MCF 10A (cell line): ENCODE results near the gene VAMP8. TPM values are rescaled to one million over a fixed set of nuclear protein-coding genes. Genes with fewer than 3 reads are reported as not detected.

Experiments
- BruUV-seq: library from RNA; stranded (reverse); fragments of 400-500 nt; replicated peaks from 2 replicates; lab custom pipeline; 2021; lab: Mats Ljungman, UMichigan
- CTCF ChIA-PET: fragments of 300-600 bp; sonication (Branson Sonifier 250); formaldehyde crosslinking; extraction: SDS; loops from one replicate; lab custom pipeline; 2021; ENCODE audit warnings: antibody characterized with exemption, inconsistent platforms; lab: Yijun Ruan, JAX
- POLR2A ChIA-PET: fragments of 300-600, 350-650 bp; sonication (Branson Sonifier 250); formaldehyde crosslinking; extraction: SDS; loops from one replicate; lab custom pipeline; 2020; ENCODE audit warnings: antibody characterized with exemption, inconsistent platforms; lab: Yijun Ruan, JAX
- DNase-seq: peaks from one replicate; pipeline ENCODE4 v3.0.0-alpha.2; 2018; ENCODE audit not compliant: unreplicated experiment
- H3K27ac Mint-ChIP-seq: one replicate; pipeline ENCODE4 v1.8.0; 2022; ENCODE audit warnings: mild to moderate bottlenecking, low read depth, mixed read lengths; ENCODE audit not compliant: unreplicated experiment
- H3K27me3 Mint-ChIP-seq: one replicate; pipeline ENCODE4 v1.8.0; 2022; ENCODE audit warnings: mixed read lengths; ENCODE audit not compliant: insufficient read depth, unreplicated experiment
- H3K36me3 Mint-ChIP-seq: one replicate; pipeline ENCODE4 v1.8.0; 2022; ENCODE audit warnings: mild to moderate bottlenecking, moderate library complexity, mixed read lengths; ENCODE audit not compliant: insufficient read depth, unreplicated experiment
- H3K4me1 Mint-ChIP-seq: one replicate; pipeline ENCODE4 v1.8.0; 2022; ENCODE audit warnings: mixed read lengths; ENCODE audit not compliant: insufficient read depth, unreplicated experiment
- H3K4me3 Mint-ChIP-seq: one replicate; pipeline ENCODE4 v1.8.0; 2022; ENCODE audit warnings: mild to moderate bottlenecking, moderate library complexity, mixed read lengths; ENCODE audit not compliant: unreplicated experiment
- H3K9me3 Mint-ChIP-seq: one replicate; pipeline ENCODE4 v1.8.0; 2022; ENCODE audit warnings: mixed read lengths; ENCODE audit not compliant: unreplicated experiment
- intact Hi-C: fragments of 100-400 bp; cut with micrococcal nuclease; formaldehyde crosslinking; loops from 2 replicates; pipeline ENCODE4 v1.14.1; 2022
- total RNA-seq: library from RNA; stranded (reverse); gene quantifications from 2 replicates; pipeline ENCODE4 v1.2.3, GENCODE V29; 2022
- TF ChIP-seq, protein P1 (sequence below): fragments of 200-600 bp; IDR thresholded peaks from one replicate; pipeline ENCODE4 v1.8.0; 2022; ENCODE audit warnings: antibody characterized with exemption, mild to moderate bottlenecking; ENCODE audit not compliant: unreplicated experiment

Gene VAMP8
- total RNA-seq, 1 experiment from 2014 or later = 56.0 TPM

GRCh38 chr2:85604568-85605339, 27.4 kb downstream of the VAMP8 start:
- Mint-ChIP-seq H3K9me3 (no peaks in the 10 kb centered on the region), H3K27me3 (no peaks in the 10 kb centered on the region), H3K36me3 (peaks cover 46% of the 10 kb centered on the region), H3K27ac (no peak overlapping the region), H3K4me3 (peak overlapping the region; percentile 79), H3K4me1 (peaks cover 12% of the 10 kb centered on the region)
- BruUV-seq = no TSS peak
- POLR2A ChIA-PET = interaction anchor here (0.7 to 6.1 kb wide), 16 partner anchors 10 to 317 kb away, joined by 3 to 67 read pairs (median 4); partner anchors contain the start of genes ELMOD3, MAT2A, RETSAT and RNF181
- TF ChIP-seq, protein P1, sequence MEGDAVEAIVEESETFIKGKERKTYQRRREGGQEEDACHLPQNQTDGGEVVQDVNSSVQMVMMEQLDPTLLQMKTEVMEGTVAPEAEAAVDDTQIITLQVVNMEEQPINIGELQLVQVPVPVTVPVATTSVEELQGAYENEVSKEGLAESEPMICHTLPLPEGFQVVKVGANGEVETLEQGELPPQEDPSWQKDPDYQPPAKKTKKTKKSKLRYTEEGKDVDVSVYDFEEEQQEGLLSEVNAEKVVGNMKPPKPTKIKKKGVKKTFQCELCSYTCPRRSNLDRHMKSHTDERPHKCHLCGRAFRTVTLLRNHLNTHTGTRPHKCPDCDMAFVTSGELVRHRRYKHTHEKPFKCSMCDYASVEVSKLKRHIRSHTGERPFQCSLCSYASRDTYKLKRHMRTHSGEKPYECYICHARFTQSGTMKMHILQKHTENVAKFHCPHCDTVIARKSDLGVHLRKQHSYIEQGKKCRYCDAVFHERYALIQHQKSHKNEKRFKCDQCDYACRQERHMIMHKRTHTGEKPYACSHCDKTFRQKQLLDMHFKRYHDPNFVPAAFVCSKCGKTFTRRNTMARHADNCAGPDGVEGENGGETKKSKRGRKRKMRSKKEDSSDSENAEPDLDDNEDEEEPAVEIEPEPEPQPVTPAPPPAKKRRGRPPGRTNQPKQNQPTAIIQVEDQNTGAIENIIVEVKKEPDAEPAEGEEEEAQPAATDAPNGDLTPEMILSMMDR = no peak
- CTCF ChIA-PET = interaction anchor here (0.6 to 2.2 kb wide), 10 partner anchors 10 to 507 kb away, joined by 3 to 10 read pairs (median 4); partner anchors contain the start of genes RNF181 and USP39
- intact Hi-C loops = loop anchor here (5.0 kb wide), 2 partner anchors 42 to 182 kb away; partner anchors contain the start of gene GGCX
- no peak for DNase-seq

DNA sequence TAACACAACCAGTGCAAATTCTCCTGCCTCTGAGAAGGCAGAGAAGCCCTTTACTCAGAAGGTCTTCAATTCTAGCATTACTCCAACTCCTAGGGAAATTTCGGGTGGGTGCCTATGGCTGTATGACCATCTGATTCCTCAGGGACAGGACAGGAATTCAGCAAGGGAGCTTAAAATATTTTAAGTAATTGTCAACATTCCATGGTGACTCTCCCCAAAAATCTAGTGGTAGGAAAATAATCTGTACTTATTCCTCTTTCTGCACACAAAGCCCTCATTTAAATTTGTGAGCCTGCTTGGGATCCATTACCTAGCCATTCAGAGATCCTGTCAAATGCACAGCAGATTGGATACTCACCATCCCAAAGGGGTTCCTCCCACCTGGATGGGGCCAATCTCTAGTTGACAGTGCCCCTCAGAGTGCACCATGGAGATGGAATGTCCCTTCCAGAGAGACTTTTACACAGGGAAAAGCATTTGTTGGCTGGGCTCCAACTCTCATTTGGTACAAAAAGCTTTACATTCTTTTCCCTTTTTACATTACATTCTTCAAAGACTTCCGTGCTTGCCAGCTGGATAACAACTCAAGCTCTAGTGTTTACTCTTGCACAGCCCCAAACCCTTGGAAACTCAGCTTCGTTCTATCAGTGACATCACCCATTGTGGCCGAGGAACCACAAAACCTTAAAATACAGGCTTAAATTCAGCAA, 28.2 kb downstream of the VAMP8 start:
- ChIA-PET CTCF (interaction anchor here (0.7 to 2.2 kb wide), 3 partner anchors 10 to 450 kb away, joined by 4 to 10 read pairs (median 4); partner anchors contain the start of gene RNF181), POLR2A (interaction anchor here (0.6 to 6.1 kb wide), 20 partner anchors 11 to 889 kb away, joined by 3 to 67 read pairs (median 4); partner anchors contain the start of genes ELMOD3, MAT2A, RETSAT and RNF181)
- H3K36me3 Mint-ChIP-seq = peaks cover 49% of the 10 kb centered on the region
- H3K9me3 Mint-ChIP-seq = no peaks in the 10 kb centered on the region
- peak overlapping the region; percentile 79 for H3K4me3 Mint-ChIP-seq
- DNase-seq = no peak
- H3K27me3 Mint-ChIP-seq = no peaks in the 10 kb centered on the region
- no peak overlapping the region for H3K27ac Mint-ChIP-seq
- TF ChIP-seq, protein P1 = no peak
- intact Hi-C loops = no loop called here
- no TSS peak for BruUV-seq
- peaks cover 16% of the 10 kb centered on the region for H3K4me1 Mint-ChIP-seq

- TF ChIP-seq, protein P1 = no peak
- H3K27ac Mint-ChIP-seq = no peak overlapping the region
- intact Hi-C loops = no loop called here
- H3K4me3 Mint-ChIP-seq = no peak overlapping the region
- peaks cover 50% of the 10 kb centered on the region for H3K36me3 Mint-ChIP-seq
- DNase-seq = no peak
- no peaks in the 10 kb centered on the region for H3K27me3 Mint-ChIP-seq
- BruUV-seq = no TSS peak
- POLR2A ChIA-PET = interaction anchor here (0.6 to 6.1 kb wide), 10 partner anchors 10 to 522 kb away, joined by 3 to 67 read pairs (median 4); partner anchors contain the start of genes MAT2A, RNF181, USP39 and VAMP8
- no peaks in the 10 kb centered on the region for H3K9me3 Mint-ChIP-seq
- CTCF ChIA-PET = interaction anchor here (1.2 kb wide), 1 partner anchor 31 kb away, joined by 6 read pairs; no protein-coding TSS in a partner anchor
- H3K4me1 Mint-ChIP-seq = peaks cover 16% of the 10 kb centered on the region
These were observed 28.7 kb downstream of the VAMP8 start for GRCh38 chr2:85606116-85606455.
